Activated CD4-positive, alpha-beta T cell treated with anti-CD3 and anti-CD28 coated beads, Interleukin-2, amount 50 U/mL, for 48 hours (primary cell): ENCODE results near the gene PORCN.

ENCODE experiments used
- DNase-seq, 2 experiments: peaks; one replicate each; pipeline ENCODE4 v3.0.0-alpha.2; 2020

PORCN gene

DNA sequence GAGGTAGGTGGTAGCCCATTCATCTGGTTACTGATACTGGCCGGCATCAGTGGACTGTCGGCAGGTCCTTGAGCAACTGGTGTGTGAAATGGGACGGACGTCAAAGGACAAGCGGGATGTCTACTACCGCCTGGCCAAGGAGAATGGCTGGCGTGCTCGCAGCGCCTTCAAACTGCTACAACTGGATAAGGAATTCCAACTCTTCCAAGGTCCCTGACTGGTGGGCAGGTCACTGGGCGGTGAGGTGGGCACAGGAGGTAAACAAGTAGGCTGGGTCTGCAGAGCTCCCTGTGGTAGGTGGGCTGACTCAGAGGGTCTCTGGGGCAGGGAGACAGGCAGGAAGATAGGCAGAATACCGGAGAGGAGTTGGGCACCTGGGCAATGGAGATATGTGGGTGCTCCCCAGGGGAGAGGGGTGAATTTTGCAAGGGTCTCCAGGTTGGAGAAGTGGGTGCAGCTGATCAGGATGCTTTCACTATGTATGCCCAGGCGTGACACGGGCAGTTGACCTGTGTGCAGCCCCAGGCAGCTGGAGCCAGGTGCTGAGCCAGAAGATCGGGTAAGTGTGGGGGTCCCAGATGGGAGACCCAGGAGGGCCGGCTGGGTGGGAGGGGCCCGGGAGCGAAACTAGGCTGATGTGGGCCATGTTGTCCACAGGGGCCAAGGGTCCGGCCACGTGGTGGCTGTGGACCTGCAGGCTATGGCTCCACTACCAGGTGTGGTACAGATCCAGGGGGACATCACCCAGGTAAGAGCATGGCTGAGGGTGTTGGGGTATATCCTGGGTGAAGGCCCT lies 30.6 kb upstream of the PORCN start:
- no peak for DNase-seq

DNA sequence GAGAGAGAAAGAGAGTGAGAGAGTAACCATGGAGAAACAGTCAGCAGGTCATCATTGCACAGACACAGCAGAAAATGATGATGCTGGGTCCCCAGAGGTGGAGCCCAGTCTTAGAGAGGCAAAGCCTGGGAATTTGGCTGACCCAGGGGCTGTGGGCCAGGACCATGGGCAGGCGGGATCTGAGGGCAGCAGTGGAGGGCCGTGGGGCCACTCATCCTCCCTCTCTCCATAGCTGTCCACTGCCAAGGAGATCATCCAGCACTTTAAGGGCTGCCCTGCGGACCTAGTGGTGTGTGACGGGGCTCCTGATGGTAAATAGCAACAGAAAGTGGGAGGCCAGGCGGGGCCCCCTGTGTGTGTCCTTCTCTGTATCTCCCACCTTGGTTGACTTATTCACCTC lies 30.0 kb upstream of the PORCN start:
- no peak for DNase-seq

DNA sequence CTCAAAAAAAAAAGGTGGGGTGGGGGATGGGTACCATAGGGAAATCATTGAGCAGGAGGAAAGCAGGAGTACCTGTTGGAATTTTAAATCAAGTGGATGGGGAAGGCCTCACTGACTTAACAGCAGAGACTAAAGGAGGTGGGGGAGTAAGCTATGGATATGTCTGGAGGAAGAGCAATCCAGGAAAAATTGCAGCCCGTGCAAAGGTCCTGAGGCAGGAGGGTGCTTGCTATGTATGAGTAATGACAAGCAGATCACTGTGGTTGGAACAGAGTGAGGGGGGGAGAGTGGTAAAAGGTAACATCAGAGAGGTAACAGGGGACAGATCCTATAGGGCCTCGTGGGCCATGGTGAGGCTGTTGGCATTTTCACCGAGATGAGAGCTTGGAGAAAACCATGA lies 28.6 kb upstream of the PORCN start:
- no peak for DNase-seq

DNA sequence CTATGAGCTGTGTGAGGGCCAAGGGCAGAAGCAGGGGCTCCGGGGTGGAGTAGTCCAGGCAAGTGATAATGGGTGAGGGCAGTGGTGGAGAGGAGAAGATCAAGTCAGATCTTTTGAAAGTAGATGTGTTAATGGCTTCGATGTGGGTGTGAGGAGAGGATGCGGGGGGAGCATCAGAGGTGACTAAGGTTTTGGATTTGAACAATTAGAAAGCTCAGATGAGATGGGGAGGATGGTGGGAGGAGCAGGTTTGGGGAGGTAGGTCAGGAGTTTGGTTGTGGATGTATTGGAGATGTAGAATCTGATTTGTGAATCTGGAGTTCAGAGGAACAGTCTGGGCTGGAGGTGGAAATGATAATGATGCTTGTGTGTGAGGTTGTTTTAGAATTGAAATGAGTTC lies 28.2 kb upstream of the PORCN start:
- DNase-seq: no peak

DNA sequence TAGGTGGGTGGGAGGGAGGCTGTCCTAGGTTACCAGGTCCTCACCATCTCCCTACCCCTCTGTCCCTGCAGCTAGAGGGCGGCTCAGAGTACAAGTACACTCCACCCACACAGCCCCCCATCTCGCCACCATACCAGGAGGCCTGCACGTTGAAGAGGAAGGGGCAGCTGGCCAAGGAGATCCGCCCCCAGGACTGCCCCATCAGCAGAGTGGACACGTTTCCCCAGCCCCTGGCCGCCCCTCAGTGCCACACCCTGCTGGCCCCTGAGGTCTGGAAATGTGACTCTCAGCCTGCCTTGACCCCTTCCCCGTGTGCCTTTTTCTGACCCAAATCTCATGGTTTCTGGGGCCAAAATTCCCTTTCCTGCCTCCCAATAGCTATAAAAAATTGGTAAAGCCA lies 26.3 kb upstream of the PORCN start:
- DNase-seq: no peak

DNA sequence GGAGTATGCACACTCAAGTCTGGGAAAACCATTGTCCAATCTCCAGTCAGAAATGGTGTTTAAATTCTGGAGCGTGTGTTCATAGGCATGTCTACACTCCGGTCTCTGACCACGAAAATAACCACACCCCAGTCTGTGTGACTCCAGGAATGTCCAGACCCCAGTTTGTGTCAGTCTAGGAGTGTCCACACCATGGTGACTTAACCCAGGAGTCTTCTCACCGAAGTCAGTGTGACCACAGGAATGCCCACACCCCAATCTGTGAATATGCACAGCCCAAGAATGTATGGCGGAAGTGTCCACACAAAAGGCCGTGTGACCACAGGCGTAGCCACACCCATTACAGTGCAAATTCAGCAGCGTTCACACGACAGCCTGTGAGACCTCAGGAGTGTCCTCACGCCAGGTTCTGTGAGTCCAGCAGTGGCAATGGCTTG lies 21.4 kb upstream of the PORCN start:
- DNase-seq: no peak

DNA sequence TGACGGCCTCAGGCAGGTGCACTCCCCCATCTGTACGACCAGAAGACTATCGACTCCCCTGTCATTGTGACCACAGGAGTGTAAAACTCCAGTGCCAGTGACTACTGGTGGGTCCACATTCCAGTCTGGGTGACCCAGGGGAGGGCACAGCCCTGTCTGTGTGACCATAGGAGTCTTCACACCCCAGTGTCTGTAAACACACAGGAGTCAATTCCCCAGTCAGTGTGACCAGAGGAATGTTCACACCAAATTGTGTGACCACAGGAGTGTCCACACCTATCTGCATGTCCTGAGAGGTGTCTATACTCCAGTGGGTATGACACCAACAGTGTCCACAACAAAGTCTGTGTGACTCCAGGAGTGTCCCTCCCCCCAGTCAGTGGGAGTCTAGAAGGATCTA lies 20.8 kb upstream of the PORCN start:
- DNase-seq: no peak

DNA sequence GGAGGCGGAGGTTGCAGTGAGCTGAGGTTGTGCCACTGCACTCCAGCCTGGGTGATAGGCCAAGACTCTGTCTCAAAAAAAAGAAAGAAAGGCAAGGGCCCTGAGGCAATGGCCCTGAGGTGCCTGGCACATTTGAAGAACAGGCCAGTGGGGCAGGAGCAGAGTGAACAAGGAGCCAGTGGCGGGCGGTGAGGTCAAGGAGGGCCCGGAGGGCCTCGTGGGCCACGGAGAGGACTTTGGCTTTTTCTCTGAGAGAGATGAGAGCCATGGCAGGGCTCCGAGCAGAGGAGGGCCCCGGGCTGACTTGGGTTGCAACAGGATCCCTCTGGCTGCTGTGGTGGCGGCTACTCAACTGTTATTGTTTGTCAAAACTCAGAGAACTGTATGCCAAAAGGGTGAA lies 19.5 kb upstream of the PORCN start:
- DNase-seq: no peak

DNA sequence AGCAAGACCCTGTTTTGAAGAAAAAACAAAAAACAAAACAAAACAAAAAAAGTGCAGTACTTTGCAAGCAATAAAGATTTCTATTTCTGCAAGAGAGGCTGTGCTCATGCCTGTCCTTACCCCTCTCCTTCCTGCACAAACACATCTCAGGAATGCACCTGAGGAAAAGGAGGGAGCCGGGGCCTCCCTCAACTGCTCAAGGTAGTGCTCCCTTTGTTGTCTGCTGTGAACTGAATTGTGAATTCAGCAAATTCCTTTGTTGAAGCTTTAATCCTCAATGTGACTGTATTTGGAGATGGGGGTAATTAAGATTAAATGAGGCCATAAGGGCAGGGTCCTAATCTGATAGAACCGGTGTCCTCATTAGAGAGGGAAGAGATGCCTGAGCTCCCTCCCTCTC lies 18.9 kb upstream of the PORCN start:
- DNase-seq: no peak

DNA sequence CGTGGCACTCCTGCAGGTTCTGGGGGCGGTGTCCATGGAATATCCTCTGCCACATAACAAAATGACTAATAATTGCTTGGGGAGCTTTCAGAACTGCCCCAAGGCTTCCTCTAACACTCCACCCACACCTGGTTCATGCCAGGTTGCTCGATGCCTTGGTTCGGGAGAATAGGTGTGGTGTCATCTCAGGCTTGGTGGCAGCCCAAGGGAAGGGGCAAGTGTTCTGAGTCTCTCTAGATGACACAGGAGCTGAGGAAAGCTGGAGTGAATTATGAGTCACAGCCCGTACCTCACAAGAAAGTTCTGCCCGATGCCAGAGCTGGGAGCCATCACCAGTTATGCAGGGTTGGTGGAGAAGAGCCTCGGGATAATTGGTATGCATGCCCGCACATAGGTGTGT lies 18.1 kb upstream of the PORCN start:
- no peak for DNase-seq

DNA sequence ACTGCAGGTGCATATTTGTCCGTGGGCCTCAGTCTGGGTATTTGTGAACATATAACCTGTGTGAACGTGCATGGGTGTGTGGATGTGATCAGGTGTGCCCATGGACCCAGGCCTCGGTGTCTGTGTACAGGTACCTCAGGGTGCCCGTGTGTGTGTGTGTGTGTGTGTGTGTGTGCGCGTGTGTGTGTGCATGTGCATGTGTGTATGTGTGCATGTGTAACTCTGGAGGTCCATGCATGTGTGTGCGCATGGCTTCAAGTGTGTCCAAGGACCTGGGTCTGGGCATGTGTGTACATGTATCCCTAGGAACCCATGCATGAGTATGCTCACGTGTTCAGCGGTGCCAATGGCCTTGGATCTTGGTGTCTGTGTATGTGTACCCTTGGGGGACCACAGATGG lies 17.0 kb upstream of the PORCN start:
- DNase-seq: no peak

DNA sequence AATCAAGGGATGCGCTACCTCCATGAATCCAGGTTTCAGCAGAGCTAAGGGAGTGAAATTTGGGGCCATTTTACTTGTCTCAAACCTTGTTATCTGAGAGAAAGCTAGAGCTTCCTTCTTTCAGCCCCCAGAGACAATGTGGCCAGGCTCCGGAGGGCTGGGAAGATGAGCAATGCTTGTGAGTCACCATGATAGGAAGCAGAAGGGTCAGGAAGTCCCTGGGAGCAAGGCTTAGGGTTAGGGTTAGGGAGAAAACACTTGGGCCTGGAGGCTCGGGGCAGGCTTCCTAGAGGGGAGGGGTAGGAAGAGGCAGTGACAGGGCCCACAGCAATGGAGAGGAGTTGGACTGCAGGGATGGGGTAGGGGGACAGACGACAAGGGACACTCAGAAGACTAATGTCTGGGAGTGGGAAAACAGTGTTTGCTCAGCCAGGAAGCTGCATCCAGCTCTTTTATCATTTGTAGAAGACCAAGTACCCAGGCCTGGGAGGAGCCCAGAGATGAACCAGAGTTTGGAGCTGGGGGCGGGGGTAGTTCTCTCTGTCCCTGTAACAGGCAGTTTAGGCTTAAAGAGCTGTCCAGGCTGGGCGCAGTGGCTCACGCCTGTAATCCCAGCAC lies 16.4 kb upstream of the PORCN start:
- DNase-seq: no peak

DNA sequence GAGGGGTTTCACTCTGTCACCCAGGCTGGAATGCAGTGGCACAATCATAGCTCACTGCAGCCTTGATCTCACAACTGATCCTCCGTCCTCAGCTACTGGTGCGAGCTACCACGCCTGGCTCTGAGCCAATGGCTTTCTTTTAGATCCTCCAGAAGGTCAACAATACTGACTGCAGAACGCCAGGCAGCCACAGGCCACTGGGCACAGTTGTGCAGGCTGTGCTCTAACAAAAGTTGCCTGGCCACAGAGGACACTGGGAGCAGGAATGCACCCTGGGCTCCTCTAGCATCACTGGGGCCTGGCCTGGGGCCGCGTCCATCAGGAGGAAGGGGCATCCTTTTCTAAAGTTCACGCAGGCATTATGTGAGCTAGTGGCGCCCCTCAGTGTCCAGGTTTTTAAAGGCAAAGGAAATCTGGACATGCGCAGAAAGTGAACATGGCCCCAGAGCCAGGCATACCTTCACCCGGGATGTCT lies 14.9 kb upstream of the PORCN start:
- peak; percentile 21 to 29 for DNase-seq

DNA sequence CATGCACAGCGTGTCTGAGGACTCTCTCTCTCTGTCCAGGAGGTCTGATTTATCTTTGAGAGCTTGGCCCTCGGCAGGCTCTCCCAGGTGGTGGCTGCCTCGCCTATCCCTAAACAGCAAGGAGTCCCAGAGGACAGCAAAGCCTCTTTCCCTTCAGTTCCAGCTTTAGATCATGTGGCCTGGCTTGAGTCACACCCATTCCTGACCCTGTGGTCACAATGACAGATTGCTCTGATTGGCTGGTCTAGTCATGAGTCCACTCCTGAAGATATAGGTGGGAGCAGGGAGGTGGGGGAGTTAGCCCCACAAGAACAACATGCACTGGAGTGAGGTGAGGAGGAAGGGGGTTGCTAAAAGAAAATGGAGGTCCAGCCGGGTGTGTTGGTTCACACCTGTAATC lies 12.1 kb upstream of the PORCN start:
- no peak for DNase-seq

DNA sequence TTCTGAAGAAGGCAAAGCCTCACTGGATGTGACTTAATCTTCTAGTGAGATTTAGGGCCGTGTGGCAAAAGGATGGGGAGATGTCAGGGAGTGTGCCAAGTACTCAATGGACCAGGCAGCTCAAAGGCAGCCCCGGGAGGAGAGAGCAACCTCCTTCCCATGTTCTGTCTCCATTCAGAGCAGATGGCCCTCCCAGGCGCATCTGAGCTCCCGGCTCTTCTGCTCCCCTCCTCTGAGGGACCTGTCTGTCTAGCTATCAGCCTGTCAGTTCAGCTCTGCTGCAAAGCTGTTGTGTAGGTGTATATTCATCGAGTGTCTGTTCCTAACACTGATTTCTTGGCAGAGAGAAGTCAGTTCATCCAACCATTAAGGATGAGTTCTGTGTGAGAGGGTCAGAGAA lies 10.9 kb upstream of the PORCN start:
- DNase-seq: no peak

DNA sequence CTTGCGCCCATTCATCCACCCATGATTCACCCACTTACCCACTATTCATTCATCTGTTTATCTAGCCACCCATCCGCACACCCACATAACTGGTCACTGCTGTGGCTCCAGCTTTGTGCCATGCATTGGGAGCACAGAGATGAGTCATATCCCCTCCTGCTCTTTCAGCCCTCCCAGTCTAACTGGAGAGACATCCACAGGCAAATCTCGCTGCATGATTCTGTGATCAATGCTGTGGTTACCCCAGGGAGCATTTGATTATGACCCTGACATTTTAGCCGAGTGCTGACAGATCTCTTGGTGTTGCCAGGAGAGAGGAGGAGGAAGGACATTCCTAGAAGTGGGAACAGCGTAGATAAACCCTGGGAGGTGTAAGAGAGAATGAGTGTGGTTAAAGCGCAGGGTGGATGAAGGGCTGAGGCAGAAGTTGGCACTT lies 10.4 kb upstream of the PORCN start:
- DNase-seq: no peak

DNA sequence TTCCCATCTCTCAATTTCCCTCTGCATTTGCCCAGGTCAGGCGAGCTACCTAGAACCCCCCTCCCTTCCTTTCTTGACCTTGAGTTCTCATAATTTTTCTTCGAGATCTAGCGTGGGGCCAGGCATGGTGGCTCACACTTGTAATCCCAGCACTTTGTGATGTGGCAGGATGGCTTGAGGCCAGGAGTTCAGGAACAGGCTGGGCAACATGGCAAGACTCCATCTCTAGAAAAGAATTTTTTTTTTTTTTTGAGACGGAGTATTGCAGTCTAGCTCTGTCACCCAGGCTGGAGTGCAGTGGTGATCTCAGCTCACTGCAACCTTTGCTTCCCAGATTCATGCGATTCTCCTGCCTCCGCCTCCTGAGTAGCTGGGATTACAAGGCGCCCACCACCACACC lies 4.5 kb upstream of the PORCN start:
- no peak for DNase-seq

DNA sequence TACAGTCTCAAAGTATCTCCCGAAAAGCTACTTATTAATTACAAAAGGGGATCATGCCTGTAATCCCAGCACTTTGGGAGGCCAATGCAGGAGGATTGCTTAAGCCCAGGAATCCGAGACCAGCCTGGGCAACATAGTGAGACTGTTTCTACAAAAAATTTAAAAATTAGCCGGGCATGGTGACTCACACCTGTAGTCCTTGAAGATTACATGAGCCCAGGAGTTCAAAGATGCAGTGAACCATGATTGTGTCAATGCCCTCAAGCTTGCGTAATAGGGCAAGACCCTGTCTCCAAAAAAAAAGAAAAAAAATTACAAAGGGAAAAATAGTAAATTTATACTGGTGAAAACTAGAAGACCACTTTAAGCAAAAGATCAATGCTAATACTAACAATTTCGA lies 3.3 kb upstream of the PORCN start:
- no peak for DNase-seq

DNA sequence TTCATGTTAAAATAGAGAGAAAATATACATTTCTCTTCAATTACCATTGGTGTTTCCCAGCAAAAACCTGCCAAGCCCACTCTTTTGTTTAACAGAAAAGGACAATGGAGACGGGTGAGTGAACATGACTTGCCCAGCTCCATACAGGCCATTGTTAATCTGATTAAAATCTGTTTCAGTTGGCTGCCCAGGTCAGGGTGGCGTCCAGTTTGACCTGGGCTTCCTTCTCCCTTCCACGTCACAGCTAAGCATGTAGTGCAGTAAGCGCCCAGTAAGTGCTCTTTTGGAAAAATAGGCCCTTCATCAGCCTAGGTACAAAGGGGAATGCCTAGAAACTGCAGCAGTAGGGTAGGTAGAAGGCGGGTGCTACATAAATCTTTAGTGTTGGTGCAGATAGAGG lies 1.5 kb upstream of the PORCN start:
- no peak for DNase-seq

DNA sequence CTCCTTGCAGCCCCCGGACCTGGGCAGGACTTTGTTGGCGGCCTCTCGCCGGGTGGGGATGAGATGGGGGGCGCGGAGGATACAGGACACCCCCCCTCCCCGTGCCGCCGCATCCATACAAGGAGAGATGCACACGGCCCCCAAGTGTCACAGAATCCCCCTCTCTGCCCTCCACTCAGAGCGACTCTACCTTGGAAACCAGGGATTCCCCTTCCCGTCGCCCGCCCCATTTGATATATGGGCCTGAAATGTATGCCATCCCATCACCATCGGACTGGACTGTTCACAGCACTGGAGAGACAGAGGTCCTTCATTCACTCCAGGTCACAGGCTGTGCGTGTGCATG lies 426 bp downstream of the PORCN start:
- no peak for DNase-seq

DNA sequence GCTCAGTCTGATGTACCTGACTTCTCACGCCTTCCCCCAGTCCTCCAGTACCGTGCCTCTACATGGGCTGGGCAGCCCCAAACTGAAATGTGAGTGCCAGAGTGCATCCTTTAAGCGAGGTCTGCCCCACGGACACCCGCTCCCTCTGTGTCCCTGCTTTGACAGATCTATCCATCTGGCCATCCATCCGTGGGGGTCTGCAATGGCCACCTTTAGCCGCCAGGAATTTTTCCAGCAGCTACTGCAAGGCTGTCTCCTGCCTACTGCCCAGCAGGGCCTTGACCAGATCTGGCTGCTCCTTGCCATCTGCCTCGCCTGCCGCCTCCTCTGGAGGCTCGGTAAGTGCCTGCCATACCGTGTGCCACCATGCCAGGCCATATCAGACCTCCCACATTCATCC lies 827 bp downstream of the PORCN start:
- DNase-seq: no peak

DNA sequence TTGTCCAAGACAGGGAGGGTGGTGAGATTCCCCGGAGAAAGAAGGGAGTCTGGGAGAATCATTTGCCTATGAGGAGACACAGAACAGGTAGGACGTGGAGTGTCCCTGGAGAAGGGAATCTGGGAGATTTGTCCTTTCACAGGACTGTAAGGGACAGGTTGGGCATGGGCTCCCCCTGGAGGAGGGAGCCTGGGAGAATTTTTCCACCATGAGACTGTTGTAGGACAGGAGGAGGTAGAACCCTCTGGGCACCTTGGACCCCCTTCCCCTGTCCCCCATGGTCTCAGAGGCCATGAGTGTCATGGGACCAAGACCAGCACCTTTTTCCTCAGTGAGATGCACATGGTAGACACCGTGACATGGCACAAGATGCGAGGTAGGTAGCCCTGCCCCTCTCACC lies 2.8 kb downstream of the PORCN start:
- no peak for DNase-seq

DNA sequence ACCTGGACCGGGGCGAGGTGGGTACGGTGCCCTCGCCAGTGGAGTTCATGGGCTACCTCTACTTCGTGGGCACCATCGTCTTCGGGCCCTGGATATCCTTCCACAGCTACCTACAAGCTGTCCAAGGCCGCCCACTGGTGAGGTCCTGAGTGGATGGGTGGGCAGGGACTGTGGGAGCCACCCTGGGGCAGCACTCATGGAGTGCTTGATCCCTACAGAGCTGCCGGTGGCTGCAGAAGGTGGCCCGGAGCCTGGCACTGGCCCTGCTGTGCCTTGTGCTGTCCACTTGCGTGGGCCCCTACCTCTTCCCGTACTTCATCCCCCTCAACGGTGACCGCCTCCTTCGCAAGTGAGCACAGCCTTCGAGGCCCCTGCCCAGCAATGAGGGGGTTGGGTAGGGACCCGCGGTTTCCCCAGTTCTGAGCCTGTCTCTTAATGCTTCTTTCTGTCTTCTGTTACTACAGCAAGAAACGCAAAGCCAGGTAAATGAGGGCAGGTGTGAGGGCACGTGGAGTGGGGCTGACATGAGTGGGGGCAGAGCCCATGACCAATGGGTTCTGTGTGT lies 3.7 kb downstream of the PORCN start:
- DNase-seq: no peak

DNA sequence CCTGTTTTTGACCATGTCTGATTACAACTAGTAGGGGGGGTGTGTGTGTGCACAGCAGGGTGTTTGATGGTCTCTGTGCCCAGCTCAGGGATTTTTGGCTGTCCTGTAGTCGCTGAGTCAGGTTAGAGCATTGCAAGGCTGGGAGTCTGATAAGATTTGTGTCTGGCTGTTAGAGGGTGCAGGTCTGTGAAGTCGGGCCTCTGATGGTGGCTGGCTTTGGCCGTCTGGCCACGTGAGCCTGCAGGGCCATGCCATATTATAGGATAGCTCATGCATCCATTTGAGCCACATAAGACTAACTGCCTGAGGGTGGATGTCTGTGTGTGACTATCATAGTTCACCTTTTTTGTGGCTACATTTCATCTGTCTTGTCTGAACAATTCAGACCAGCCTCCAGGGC lies 4.9 kb downstream of the PORCN start:
- no peak for DNase-seq
